ENCODE measurements around the gene LPIN3. TPM values are rescaled to one million over a fixed set of nuclear protein-coding genes. Genes with fewer than 3 reads are reported as not detected.

Gene LPIN3
- polyA plus RNA-seq, 1 of the 3 experiments (the other 2 are of a cell fraction) = 0.21 TPM

GRCh38 chr20:41394931-41395666 is 54.5 kb downstream of the LPIN3 start:
- ChIA-PET CTCF (interaction anchor here (0.7 to 1.3 kb wide), 3 partner anchors 15 to 222 kb away, joined by 3 read pairs; no protein-coding TSS in a partner anchor), POLR2A (no interaction called here)
- Histone ChIP-seq H3K27me3 (ENCODE audit: insufficient read depth) (no peaks in the 10 kb centered on the region), H3K9ac (no peak overlapping the region), H3K4me3 (ENCODE audit: low read depth in 2 of 2, low read length in 1 of 2) (no peak overlapping the region), H3K27ac (ENCODE audit: low read depth in 2 of 2, low read length in 1 of 2) (no peak overlapping the region), H3K4me2 (no peak overlapping the region), H2AFZ (ENCODE audit: low read depth) (no peak overlapping the region), H3K36me3 (replicated peaks in 1 of 2; ENCODE audit: control insufficient read depth in 1 of 2, insufficient read depth in 2 of 2, low read length in 1 of 2) (no peaks in the 10 kb centered on the region), H3F3A (replicated peaks; ENCODE audit: insufficient read depth) (no peaks in the 10 kb centered on the region), H3K9me3 (no peaks in the 10 kb centered on the region), H3K9me2 (no peaks in the 10 kb centered on the region), H4K20me1 (ENCODE audit: insufficient read depth) (no peaks in the 10 kb centered on the region), H3K79me2 (ENCODE audit: insufficient read depth) (no peaks in the 10 kb centered on the region), H3K4me1 (ENCODE audit: control insufficient read depth in 1 of 2, insufficient read depth in 2 of 2, low read depth in 1 of 2, low read length in 1 of 2) (peaks cover 0 to 32% of the 10 kb centered on the region in 2 experiments; a peak in 1 of 4 replicates)
- no peak for DNase-seq
- TF ChIP-seq TEAD4 (IDR thresholded peaks at IDR 0.05; ENCODE audit: borderline replicate concordance, insufficient read depth) (no peak), REST (IDR thresholded peaks at IDR 0.05; ENCODE audit: low read depth, low read length) (no peak), PBX3 (IDR thresholded peaks at IDR 0.05) (no peak), TAF1 (IDR thresholded peaks at IDR 0.05; ENCODE audit: borderline replicate concordance, low read depth, low read length) (no peak), NRF1 (IDR thresholded peaks at IDR 0.05; ENCODE audit: low read depth, low read length) (no peak), SMC3 (IDR thresholded peaks at IDR 0.05; ENCODE audit: low read depth, low read length) (no peak), TCF12 (IDR thresholded peaks at IDR 0.05) (no peak)
- 93% methylated on average over 7 of the region's 9 CpGs for WGBS (ENCODE audit: low lambda C conversion rate)

- H2AFZ ChIP-seq (ENCODE audit: low read depth) = no peak overlapping the region
- H3K9ac ChIP-seq = no peak overlapping the region
- peaks cover 0 to 32% of the 10 kb centered on the region in 2 experiments; a peak in 1 of 4 replicates for H3K4me1 ChIP-seq (ENCODE audit: control insufficient read depth in 1 of 2, insufficient read depth in 2 of 2, low read depth in 1 of 2, low read length in 1 of 2)
- no peaks in the 10 kb centered on the region for H3F3A ChIP-seq (replicated peaks; ENCODE audit: insufficient read depth)
- no peak overlapping the region for H3K4me3 ChIP-seq (ENCODE audit: low read depth in 2 of 2, low read length in 1 of 2)
- H3K36me3 ChIP-seq (replicated peaks in 1 of 2; ENCODE audit: control insufficient read depth in 1 of 2, insufficient read depth in 2 of 2, low read length in 1 of 2) = no peaks in the 10 kb centered on the region
- H3K9me2 ChIP-seq = no peaks in the 10 kb centered on the region
- no peaks in the 10 kb centered on the region for H4K20me1 ChIP-seq (ENCODE audit: insufficient read depth)
- DNase-seq = no peak
- CTCF ChIA-PET = interaction anchor here (1.1 to 1.3 kb wide), 2 partner anchors 56 to 223 kb away, joined by 3 read pairs; no protein-coding TSS in a partner anchor
- H3K27me3 ChIP-seq (ENCODE audit: insufficient read depth) = no peaks in the 10 kb centered on the region
- no peaks in the 10 kb centered on the region for H3K9me3 ChIP-seq
- no peaks in the 10 kb centered on the region for H3K79me2 ChIP-seq (ENCODE audit: insufficient read depth)
- POLR2A ChIA-PET = no interaction called here
- H3K4me2 ChIP-seq = no peak overlapping the region
- 80% methylated on average over 10 of the region's 18 CpGs for WGBS (ENCODE audit: low lambda C conversion rate)
- no peak overlapping the region; a peak in 1 of 4 replicates for H3K27ac ChIP-seq (ENCODE audit: low read depth in 2 of 2, low read length in 1 of 2)
- TF ChIP-seq EZH2phosphoT487 (IDR thresholded peaks at IDR 0.05; ENCODE audit: borderline replicate concordance, low read depth) = no peak
- TF ChIP-seq NRF1 (IDR thresholded peaks at IDR 0.05; ENCODE audit: low read depth, low read length) = no peak
- TF ChIP-seq MXI1 (IDR thresholded peaks at IDR 0.05; ENCODE audit: low read depth, low read length) = no peak
- no peak for TF ChIP-seq FOSL2 (IDR thresholded peaks at IDR 0.05; ENCODE audit: borderline replicate concordance, low read depth)
- no peak for TF ChIP-seq CTCF (IDR thresholded peaks at IDR 0.05)
- TF ChIP-seq RCOR1 (IDR thresholded peaks at IDR 0.05; ENCODE audit: low read length) = no peak
- TF ChIP-seq SMC3 (IDR thresholded peaks at IDR 0.05; ENCODE audit: low read depth, low read length) = no peak
- TF ChIP-seq REST (IDR thresholded peaks at IDR 0.05; ENCODE audit: low read depth, low read length) = no peak
Measured at GRCh38 chr20:41395667-41396664, 55.3 kb downstream of the LPIN3 start.
